Head of caudate nucleus (tissue), 42 donors: ENCODE data around the gene CX3CL1.

Source experiments
- DNase-seq, 42 donors: peaks; one replicate each; pipeline versions ENCODE4 v3.0.0 to v3.0.0-alpha.2; 2020 to 2021; ENCODE audit warnings: mixed read lengths in 7 of 42
- intact Hi-C: fragments of 100-400 bp; cut with DNase I; formaldehyde crosslinking; loops from one replicate; pipeline ENCODE4 v1.15.0; 2022

The CX3CL1 gene

DNA sequence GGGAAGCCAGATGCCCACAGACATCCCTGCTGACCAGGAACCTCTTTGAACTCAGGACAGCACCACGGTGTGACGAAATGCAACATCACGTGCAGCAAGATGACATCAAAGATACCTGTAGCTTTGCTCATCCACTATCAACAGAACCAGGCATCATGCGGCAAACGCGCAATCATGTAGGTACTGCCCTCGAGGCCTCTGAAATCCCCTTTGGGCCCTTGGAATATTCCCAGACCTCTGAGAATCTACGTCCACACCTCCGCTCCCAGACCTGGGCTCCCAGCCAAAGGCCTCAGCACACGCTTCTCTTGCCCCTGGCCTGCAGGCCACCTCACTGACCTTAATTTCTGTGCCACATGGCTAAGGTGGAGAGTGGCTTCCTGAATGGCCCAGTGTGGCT lies 7.3 kb downstream of the CX3CL1 start:
- no peak for DNase-seq
- intact Hi-C loops, result no loop called here

- intact Hi-C loops, result no loop called here
- peak in 8 of 42 donors; percentile 16 to 61 (median 42) for DNase-seq
These were observed 8.6 kb downstream of the CX3CL1 start for GRCh38 chr16:57380671-57381462.

DNA sequence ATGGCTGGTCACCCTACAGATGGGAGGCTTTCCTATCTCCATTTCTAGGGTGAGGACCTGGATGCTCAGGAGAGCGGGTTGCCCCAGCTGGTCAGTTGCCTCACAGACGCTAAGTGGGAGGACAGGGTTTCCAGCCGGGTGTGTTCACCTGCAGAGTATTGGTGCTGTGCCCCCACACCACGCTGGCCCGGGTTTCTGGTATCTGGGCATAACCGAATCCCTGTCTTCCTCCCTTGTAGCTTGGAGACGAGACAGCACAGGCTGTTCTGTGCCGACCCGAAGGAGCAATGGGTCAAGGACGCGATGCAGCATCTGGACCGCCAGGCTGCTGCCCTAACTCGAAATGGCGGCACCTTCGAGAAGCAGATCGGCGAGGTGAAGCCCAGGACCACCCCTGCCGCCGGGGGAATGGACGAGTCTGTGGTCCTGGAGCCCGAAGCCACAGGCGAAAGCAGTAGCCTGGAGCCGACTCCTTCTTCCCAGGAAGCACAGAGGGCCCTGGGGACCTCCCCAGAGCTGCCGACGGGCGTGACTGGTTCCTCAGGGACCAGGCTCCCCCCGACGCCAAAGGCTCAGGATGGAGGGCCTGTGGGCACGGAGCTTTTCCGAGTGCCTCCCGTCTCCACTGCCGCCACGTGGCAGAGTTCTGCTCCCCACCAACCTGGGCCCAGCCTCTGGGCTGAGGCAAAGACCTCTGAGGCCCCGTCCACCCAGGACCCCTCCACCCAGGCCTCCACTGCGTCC lies 9.7 kb downstream of the CX3CL1 start:
- intact Hi-C loops, result no loop called here
- no peak for DNase-seq

GRCh38 chr16:57382535-57383275 lies 10.4 kb downstream of the CX3CL1 start:
- DNase-seq, result no peak
- intact Hi-C loops, result no loop called here

GRCh38 chr16:57383276-57384247 lies 11.3 kb downstream of the CX3CL1 start:
- intact Hi-C loops, result no loop called here
- DNase-seq, result peak in 7 of 42 donors; percentile 15 to 54 (median 28)

- intact Hi-C loops, result no loop called here
- peak in 9 of 42 donors; percentile 13 to 38 (median 25) for DNase-seq
These were observed 12.2 kb downstream of the CX3CL1 start for GRCh38 chr16:57384248-57385070.

DNA sequence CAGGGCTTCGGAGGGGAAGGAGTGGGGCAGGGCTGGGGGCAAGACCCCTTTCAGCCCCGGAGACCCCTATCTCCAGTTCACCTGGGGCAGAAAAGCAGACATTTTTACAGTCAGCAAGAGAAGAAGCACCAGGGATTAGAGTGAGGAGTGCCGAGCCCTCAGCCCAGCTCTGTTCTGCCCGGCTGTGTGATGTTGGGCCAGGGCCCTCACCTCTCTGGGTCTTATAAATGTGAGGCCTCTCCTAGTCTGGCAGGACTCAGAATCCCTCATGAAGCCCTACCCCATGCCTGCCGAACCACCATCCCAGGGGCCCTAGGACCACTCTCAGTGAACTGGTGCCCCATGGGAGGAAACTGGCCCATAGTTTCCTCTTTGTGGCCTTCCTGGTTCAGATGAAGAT lies 12.8 kb downstream of the CX3CL1 start:
- intact Hi-C loops, result no loop called here
- DNase-seq, result no peak

DNA sequence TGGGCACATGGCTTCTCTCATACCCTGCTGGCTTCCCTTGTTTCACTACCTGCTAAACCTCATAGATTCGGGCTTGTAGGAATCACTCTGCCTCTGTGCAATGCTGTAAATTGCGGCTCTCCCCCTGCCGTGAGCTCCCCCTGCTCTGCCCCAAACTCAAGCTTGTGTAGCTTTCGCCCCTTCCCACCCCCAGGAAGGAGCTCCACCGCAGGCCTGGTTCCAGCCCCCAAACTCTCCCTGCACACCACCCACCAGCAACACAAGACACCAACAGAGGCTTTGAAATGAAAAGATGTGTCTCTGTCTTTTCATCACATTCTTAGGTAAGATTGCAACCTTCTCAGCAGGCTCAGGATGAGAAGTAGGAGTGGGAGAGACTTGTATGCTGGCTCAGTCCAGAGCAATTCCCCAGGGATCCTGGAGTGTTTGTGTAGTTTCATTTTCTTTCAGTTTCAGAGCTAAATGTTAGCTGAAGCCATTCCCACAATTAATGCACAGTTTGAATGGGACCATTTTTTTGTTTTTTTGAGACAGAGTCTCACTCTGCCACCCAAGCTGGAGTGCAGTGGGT lies 14.2 kb downstream of the CX3CL1 start:
- intact Hi-C loops, result no loop called here
- DNase-seq, result peak in 6 of 42 donors; percentile 19 to 73 (median 38)

- intact Hi-C loops, result no loop called here
- DNase-seq, result no peak
These were observed 15.5 kb downstream of the CX3CL1 start for GRCh38 chr16:57387598-57388354.

DNA sequence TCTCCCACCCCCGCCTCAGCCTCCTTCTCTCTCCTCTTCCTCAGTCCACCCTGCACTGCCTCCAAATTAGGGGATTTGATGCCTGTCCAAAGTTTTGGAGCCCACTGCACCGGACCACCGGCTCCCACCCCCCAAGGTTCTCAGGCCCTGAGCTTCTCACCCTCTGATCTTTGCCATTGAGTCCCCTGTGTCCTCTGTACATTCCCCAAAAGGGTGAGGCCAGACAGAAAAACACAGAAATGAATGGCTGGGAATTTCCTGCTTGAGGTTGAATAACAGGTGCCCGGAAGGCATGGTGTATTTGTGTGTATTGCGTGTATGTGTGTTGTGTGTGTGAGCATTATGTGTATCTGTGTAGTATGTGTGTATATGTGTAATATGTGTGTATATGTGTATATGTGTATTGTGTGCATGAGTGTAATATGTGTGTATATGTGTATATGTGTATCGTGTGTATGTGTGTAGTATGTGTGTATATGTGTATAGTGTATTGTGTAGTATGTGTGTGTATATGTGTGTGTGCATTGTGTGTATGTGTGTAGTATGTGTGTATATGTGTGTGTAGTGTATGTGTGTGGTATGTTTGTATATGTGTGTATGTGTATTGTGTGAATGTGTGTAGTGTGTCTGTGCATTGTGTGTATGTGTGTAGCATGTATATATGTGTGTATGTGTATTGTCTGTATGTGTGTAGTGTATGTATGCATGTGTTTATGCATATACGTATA lies 16.2 kb downstream of the CX3CL1 start:
- no peak for DNase-seq
- intact Hi-C loops, result no loop called here

DNA sequence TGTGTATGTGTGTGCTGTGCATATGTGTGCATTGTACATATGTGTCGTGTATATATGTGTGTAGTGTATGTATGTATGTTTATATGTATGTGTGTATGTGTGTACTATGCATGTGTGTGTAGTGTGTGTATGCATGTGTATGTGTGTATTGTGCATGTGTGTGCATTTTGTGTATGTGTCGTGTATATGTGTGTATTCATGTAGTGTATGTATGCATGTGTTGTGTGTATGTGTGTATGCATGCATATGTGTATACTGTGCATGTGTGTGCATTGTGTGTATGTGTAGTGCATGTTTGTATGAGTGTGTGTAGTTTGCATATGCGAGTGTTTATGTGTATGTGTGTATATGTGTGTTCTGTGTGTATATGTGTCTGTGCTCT lies 16.8 kb downstream of the CX3CL1 start:
- DNase-seq, result no peak
- intact Hi-C loops, result no loop called here

DNA sequence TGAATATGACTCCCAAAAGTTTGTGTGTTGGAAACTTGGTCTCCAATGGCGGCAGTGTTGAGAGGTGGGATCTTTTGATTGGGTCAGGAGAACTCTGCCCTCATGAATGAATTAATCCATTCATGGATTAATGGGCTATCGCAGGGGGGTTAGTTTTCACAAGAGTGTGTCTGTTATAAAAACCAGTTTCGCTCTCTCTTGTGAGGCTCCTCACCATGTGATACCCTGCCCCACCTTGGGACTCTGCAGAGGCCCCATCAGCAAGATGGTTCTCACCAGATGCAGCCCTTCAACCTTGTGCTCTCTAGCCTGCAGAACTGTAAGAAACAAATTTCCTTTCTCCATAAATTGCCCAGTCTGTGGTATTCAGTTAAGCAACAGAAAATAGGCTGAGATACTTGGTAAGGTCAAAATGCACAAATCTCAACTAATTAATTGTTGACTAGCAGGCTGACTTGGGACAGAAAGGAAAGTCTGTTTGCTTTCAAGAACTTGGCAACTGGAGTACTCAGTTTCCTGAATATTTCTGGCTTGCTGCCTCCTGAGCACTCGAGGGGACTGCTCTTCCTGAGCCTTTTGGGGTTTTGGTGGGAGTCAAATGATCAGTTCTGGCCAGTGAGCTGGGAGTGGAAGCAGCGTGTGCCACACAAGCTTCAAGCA lies 18.5 kb downstream of the CX3CL1 start:
- intact Hi-C loops, result no loop called here
- DNase-seq, result no peak

- intact Hi-C loops, result no loop called here
- no peak for DNase-seq
These were observed 19.0 kb downstream of the CX3CL1 start for GRCh38 chr16:57391300-57391699.

- no peak for DNase-seq
- intact Hi-C loops, result no loop called here
These were observed 19.4 kb downstream of the CX3CL1 start for GRCh38 chr16:57391708-57392107.

- intact Hi-C loops, result no loop called here
- DNase-seq, result no peak
These were observed 20.4 kb downstream of the CX3CL1 start for GRCh38 chr16:57392694-57393093.

GRCh38 chr16:57394444-57394843 lies 22.2 kb downstream of the CX3CL1 start:
- DNase-seq, result peak in 1 of 42 donors; percentile 2
- intact Hi-C loops, result no loop called here
